Activated CD4-positive, CD25-positive, alpha-beta regulatory T cell treated with anti-CD3 and anti-CD28 coated beads, Interleukin-2, amount 50 U/mL, for 24 hours (primary cell): ENCODE measurements around the gene DAD1.
"Not testable (repeated sequence)": the region's sequence is repeated elsewhere in the genome, so short reads cannot be mapped to it uniquely, and the experiment has no call there.

Source experiments
- ATAC-seq, 2 donors: fragments of 150-1000 bp; cut with Tn5 transposase; one replicate each; pipeline ENCODE4 v1.10.0; 2021; ENCODE audit warnings: mild to moderate bottlenecking in 1 of 2, moderate library complexity in 1 of 2

Gene DAD1

GRCh38 chr14:22589096-22589839, at the start of gene DAD1:
DAD1 (minus strand) TSS chr14:22589224; CDS start chr14:22589157, 67 bp downstream.
- peak; percentile 83 to 84 for ATAC-seq

DNA sequence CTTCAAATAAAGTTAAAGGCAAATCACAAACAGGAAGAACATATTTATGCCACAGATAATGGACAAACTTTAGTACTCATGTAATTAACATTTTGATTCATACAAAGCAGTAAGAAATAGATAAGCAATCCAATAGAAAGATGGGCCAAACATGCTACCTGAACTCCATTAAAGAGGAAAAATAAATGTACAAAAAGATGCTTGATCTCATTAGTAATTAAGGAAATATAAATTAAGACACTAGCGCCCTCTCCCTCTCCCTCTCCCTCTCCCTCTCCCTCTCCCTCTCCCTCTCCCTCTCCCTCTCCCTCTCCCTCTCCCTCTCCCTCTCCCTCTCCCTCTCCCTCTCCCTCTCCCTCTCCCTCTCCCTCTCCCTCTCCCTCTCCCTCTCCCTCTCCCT, 47.0 kb upstream of the DAD1 start:
- ATAC-seq: not testable (repeated sequence)

DNA sequence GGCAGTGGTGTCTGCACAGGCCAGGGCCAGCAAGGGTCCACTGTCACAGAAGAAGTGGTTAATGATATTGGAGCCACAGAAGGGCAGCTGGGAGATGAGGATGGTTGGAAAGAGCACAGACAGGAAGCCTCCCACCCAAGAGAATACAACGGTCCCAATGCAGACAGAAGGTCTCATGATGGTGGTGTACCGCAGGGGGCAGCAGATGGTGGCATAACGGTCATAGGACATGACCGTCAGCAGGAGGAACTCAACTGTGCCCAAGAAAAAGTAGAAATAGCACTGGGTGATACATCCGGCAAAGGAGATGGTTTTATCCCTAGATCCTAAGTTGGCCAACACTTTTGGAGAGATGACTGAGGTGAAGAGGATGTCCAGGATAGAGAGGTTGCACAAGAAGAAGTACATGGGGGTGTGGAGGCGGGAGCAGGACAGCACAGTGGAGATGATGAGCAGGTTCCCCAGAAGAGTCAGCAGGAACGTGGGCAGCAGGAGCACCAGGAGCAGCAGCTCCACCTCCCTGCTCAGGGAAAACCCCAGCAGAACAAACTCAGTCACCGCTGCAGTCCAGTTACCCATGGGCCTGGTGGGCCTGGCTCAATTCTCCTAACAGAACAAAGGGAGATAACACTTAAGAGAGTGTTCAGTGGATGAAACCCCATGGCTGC, 45.3 kb upstream of the DAD1 start:
- ATAC-seq: no peak

GRCh38 chr14:22630486-22630885, 41.5 kb upstream of the DAD1 start:
- no peak for ATAC-seq

- ATAC-seq: no peak
These were observed 41.0 kb upstream of the DAD1 start for GRCh38 chr14:22630066-22630465.

DNA sequence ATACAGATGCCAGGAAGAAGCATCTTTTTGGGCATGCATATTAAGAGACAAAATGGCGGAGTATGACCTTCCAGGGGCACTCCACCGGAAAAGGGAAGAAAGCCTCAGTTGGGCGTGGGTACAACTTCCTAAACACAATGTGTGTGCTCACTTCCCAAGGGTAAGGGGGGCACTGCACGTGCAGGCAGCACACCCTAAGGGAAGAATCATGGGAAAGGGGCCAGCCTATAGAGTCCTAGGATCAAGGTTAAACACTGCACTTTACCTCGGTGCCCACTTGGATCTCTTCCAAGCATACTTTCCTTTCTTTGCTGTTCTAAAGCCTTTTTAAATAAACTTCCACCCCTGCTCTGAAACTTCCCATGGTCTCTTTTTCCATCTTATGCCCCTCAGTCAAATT, 40.3 kb upstream of the DAD1 start:
- ATAC-seq: no peak

- ATAC-seq: no peak
These were observed 38.7 kb upstream of the DAD1 start for GRCh38 chr14:22627506-22628263.

DNA sequence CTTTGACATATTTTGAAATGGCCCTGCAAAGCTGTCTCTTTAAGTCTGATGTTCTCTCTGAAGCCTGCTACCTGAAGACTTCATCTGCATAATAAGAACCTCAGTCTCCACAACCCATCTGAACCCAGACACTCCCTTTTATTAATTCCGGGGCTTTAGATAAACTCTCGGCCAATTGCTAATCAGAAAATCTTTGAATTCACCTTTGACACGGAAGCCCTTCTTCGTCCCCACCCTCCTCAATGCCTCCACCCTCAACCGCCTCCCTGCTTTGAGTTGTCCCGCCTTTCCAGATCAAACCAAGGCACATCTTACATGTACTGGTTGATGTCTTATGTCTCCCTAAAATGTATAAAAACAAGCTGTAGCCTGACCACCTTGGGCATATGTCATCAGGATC, 37.6 kb upstream of the DAD1 start:
- no peak for ATAC-seq

DNA sequence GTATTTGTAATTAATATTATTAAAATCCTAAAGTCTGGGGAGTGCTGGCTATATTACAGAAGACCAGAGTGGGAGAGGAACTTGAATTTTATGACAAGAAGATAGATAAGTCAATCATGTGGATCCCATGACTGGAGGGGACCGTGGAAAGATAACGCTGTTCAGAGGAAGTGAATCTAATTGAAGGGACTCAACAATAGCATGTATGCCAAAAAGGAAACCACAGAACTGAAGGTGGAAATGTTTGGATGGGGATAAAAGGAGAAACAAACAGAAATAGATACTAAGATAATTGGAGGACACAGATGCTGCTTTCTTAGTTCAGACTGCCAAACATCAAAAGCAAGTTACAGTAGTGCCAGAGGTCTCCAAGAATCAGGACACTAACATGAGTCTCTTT, 34.0 kb upstream of the DAD1 start:
- no peak for ATAC-seq

GRCh38 chr14:22622255-22622654, 33.2 kb upstream of the DAD1 start:
- no peak for ATAC-seq

DNA sequence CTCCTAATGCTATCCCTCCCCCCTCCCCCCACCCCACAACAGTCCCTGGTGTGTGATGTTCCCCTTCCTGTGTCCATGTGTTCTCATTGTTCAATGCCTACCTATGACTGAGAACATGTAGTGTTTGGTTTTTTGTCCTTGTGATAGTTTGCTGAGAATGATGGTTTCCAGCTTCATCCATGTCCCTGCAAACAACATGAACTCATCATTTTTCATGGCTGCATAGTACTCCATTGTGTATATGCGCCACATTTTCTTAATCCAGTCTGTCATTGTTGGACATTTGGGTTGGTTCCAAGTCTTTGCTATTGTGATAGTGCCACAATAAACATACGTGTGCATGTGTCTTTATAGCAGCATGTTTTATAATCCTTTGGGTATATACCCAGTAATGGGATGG, 26.7 kb upstream of the DAD1 start:
- ATAC-seq: not testable (repeated sequence)

GRCh38 chr14:22614240-22614799, 25.3 kb upstream of the DAD1 start:
- ATAC-seq: peak in 1 of 2 donors; percentile 30

DNA sequence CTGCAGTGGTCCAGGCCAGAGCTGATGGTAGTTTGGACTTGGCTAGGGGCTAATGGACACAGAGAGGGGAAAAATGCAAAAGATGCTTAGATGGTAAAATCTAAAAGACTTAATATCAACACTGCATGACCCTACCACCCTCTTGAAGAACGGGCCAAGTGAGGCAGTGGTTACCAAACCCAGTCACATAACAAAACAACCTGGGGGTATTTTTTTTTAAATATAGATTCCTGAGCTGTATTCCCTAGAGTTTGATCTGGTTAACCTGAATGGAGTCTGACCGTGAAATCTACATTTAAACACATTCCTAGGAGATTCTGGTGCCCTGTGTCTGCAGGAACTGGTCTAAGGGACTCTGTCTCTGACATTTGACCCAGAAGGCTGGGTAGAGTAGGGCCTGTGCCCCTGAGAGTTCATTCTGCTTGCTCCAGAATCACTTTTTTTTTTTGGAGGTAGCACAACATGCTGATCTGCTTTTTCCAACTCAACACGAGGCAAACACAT, 24.8 kb upstream of the DAD1 start:
- no peak for ATAC-seq

- ATAC-seq: no peak
These were observed 24.2 kb upstream of the DAD1 start for GRCh38 chr14:22613106-22613695.

- no peak for ATAC-seq
These were observed 21.9 kb upstream of the DAD1 start for GRCh38 chr14:22610931-22611330.

GRCh38 chr14:22607291-22607690, 18.3 kb upstream of the DAD1 start:
- no peak for ATAC-seq

GRCh38 chr14:22606380-22606779, 17.4 kb upstream of the DAD1 start:
- ATAC-seq: no peak

- ATAC-seq: no peak
These were observed 13.8 kb upstream of the DAD1 start for GRCh38 chr14:22602862-22603261.

DNA sequence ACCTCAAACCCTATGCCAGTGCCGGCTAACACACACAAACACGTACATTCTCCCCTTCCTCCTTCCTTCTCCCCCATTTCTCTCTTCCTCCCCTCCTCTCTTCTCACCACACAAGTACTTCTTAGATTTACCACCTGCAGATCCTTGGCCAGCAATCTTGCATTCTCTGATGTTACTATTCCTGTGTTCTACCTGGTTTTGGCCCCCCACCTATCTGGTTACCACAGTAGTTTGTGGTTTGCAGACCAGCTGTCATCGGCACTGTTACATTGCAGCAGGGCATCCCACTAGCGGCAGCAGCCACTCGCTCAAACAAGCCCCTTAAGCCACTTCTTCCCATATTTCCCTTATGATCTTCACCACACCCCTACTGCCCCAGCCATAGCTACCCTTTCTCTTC, 13.0 kb upstream of the DAD1 start:
- ATAC-seq: no peak

DNA sequence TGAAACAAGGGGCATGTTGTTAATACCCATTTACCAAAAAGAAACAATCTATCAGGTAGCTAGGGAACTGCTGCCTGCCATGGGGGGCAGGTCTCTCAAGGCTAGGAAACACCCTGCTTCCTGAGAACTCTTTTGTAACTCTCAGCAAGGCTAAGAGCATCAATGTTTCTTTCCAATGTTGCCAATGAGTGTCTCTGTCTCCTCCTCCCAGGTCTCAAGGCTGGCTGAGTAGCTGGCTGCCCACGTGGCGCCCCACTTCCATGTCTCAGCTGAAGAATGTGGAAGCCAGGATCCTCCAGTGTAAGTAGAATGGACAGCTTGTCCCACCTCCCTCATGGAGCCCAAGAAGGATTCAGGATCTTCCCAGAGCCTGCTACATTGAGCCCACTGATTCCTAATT, 12.4 kb upstream of the DAD1 start:
- ATAC-seq: no peak

DNA sequence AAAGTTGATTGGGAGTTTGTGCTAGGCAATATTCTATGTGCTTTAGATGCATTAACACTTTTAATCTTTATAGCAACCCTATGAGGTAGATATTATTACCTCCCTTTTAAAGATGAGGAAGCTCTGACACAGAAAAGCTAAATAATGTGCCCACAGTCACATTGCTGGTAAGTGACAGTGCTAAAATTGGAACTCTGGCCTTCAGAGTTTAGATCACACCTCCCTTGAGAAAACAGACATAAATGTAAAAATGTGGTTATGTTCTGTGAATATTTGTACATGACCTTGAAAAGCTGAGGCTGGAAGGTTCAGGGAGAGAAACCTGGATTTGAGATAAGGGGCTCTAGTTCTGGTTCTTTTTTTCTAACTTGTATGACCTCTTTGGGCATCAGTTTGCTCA, 11.0 kb upstream of the DAD1 start:
- no peak for ATAC-seq

DNA sequence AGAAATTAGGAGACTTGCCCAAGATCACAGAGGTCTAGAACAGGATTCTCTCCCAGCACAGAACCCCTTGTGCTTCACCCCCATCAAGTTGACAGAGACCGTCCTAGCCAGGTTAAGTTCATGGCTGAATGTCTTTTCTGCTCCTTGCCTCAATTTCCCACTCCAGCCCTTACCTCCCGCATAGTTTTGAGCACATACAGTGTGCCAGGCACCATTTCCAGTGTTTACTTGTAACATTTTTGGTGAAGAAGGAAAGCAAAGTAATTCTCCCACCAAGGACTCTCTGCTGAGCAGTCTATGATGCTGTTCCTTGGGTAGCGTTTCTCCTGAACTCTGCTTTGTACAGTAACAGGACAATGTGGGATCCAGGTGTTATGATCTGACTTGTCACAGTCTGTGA, 10.3 kb upstream of the DAD1 start:
- no peak for ATAC-seq

DNA sequence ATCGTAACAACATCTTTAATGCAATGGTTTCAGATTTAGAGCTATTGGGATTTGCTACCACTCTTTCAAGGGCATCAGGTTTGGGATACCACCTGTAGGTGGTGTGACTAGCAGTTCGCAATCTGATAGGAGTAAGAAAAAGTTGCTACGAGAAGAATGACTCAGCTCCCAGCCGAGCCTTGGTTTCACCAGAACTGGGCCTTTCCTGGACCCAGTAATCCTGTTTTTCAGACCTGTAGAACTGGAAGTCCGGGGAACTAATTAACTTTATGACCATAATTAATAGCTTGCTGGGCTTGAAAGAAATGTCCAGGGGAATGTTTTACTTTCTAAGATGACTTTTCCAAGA, 9.8 kb upstream of the DAD1 start:
- ATAC-seq: peak; percentile 81 to 91
